Activated naive CD4-positive, alpha-beta T cell treated with anti-CD3 and anti-CD28 coated beads, Interleukin-2, amount 50 U/mL, for 72 hours (primary cell): ENCODE results near the gene CYP2E1. TPM values are rescaled to one million over a fixed set of nuclear protein-coding genes. Genes with fewer than 3 reads are reported as not detected.
"Not testable (repeated sequence)": the region's sequence is repeated elsewhere in the genome, so short reads cannot be mapped to it uniquely, and the experiment has no call there.

Experiments
- ATAC-seq, 2 donors: fragments of 150-1000 bp; cut with Tn5 transposase; 2 replicates each; pipeline ENCODE4 v1.10.0; 2021; ENCODE audit warnings: mild to moderate bottlenecking in 2 of 2, moderate library complexity in 2 of 2
- DNase-seq, 2 donors: peaks; one replicate each; pipeline ENCODE4 v3.0.0; 2021 to 2022; ENCODE audit warnings: low spot score in 2 of 2
- H3K27ac Mint-ChIP-seq, 2 donors: one replicate each; pipeline ENCODE4 v1.8.0; 2022; ENCODE audit warnings: mild to moderate bottlenecking in 2 of 2, mixed read lengths in 2 of 2
- H3K36me3 Mint-ChIP-seq, 2 donors: one replicate each; pipeline ENCODE4 v1.8.0; 2022; ENCODE audit warnings: mixed read lengths in 2 of 2
- H3K9me3 Mint-ChIP-seq, 2 donors: one replicate each; pipeline ENCODE4 v1.8.0; 2022; ENCODE audit warnings: mixed read lengths in 2 of 2
- total RNA-seq, 2 donors: library from RNA; stranded (reverse); gene quantifications; one replicate each; pipeline ENCODE4 v1.2.3, GENCODE V29; 2022

Gene CYP2E1
- total RNA-seq, 2 donors from 2014 or later: 0.32 to 0.99 TPM

- not testable (repeated sequence) for H3K27ac Mint-ChIP-seq, ATAC-seq, DNase-seq
- peaks cover 6 to 10% of the 10 kb centered on the region in 2 donors for H3K36me3 Mint-ChIP-seq
- H3K9me3 Mint-ChIP-seq: peaks cover 9 to 10% of the 10 kb centered on the region in 2 donors
Measured at GRCh38 chr10:133518517-133518916, 8.6 kb upstream of the CYP2E1 start.

DNA sequence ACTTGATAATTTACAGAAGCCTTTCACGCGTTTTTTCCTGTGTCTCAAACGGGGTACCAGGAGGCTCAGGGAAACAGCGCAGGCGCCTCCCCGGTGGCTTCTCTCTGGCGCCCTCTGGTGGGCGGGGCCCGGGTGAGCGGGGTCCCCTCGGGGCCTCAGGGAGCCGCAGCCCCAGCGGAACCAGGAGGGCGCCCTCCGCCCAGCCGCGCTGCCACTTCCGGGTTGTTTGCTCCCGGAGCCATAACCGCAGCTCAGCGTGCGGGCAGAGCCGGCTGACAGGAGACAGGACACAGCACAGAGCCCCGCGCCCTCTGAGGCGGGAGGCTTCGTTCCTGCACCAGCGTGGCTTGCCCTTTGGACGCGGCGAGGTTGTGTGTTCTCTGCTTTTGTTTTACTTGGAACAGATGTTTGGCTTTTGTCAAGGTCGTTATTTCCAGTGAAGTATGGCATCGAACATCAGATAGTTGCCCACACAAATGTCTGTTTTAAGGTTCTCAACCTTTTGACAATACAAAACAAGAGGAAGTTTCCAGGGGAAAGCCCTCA, 6.9 kb upstream of the CYP2E1 start:
- DNase-seq: peak; percentile 91 to 98
- peak; percentile 99 to 100 for ATAC-seq
- H3K27ac Mint-ChIP-seq: peak overlapping the region in 1 of 2 donors; percentile 36
- H3K9me3 Mint-ChIP-seq: peaks cover 9 to 12% of the 10 kb centered on the region in 2 donors
- H3K36me3 Mint-ChIP-seq: peaks cover 6 to 12% of the 10 kb centered on the region in 2 donors

GRCh38 chr10:133523631-133524203, 3.4 kb upstream of the CYP2E1 start:
- Mint-ChIP-seq H3K36me3 (peaks cover 6 to 17% of the 10 kb centered on the region in 2 donors), H3K27ac (no peak overlapping the region), H3K9me3 (peaks cover 9 to 12% of the 10 kb centered on the region in 2 donors)
- DNase-seq (no peak), ATAC-seq (no peak)

- Mint-ChIP-seq H3K36me3 (peaks cover 6 to 23% of the 10 kb centered on the region in 2 donors), H3K27ac (no peak overlapping the region), H3K9me3 (peaks cover 9 to 12% of the 10 kb centered on the region in 2 donors)
- no peak for DNase-seq
- no peak for ATAC-seq
Measured at GRCh38 chr10:133525444-133525843, 1.7 kb upstream of the CYP2E1 start.

GRCh38 chr10:133527771-133528271, 658 bp downstream of the CYP2E1 start:
- ATAC-seq (no peak), DNase-seq (no peak)
- peaks cover 7 to 9% of the 10 kb centered on the region in 2 donors for H3K9me3 Mint-ChIP-seq
- no peak overlapping the region for H3K27ac Mint-ChIP-seq
- peaks cover 0 to 20% of the 10 kb centered on the region in 2 donors for H3K36me3 Mint-ChIP-seq

DNA sequence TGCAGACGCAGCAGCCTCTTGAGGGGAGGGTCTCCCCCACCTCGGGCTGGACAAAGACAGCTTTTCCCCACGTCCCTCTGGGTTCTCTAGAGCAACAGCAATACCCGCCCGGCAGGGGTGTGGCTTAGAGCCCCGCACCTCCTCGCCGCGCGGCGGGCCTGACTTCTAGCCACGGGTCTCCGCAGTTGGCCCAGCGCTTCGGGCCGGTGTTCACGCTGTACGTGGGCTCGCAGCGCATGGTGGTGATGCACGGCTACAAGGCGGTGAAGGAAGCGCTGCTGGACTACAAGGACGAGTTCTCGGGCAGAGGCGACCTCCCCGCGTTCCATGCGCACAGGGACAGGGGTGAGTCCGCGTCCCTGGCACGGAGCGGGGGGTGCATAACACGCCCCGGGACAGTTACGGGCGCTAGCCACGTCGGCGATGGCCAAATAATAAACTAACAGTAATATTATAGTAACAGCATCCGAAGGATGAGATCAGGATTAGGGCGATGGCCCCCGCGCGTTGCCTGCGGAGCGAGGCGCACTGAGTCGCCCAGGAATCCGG, 1.2 kb downstream of the CYP2E1 start:
- peaks cover 1 to 3% of the 10 kb centered on the region in 2 donors for H3K9me3 Mint-ChIP-seq
- peaks cover 0 to 14% of the 10 kb centered on the region in 2 donors for H3K36me3 Mint-ChIP-seq
- no peak overlapping the region for H3K27ac Mint-ChIP-seq
- no peak for DNase-seq
- ATAC-seq: no peak

GRCh38 chr10:133528845-133529575, 1.8 kb downstream of the CYP2E1 start:
- no peak overlapping the region for H3K27ac Mint-ChIP-seq
- ATAC-seq (peak in 1 of 2 donors; percentile 44), DNase-seq (no peak)
- H3K9me3 Mint-ChIP-seq: no peaks in the 10 kb centered on the region
- H3K36me3 Mint-ChIP-seq: peaks cover 0 to 11% of the 10 kb centered on the region in 2 donors

GRCh38 chr10:133529576-133529946, 2.4 kb downstream of the CYP2E1 start:
- ATAC-seq: no peak
- no peak for DNase-seq
- no peak overlapping the region for H3K27ac Mint-ChIP-seq
- H3K36me3 Mint-ChIP-seq: peaks cover 0 to 11% of the 10 kb centered on the region in 2 donors
- no peaks in the 10 kb centered on the region for H3K9me3 Mint-ChIP-seq

GRCh38 chr10:133530506-133530905, 3.3 kb downstream of the CYP2E1 start:
- no peak for ATAC-seq
- H3K9me3 Mint-ChIP-seq: no peaks in the 10 kb centered on the region
- H3K36me3 Mint-ChIP-seq: peaks cover 0 to 9% of the 10 kb centered on the region in 2 donors

DNA sequence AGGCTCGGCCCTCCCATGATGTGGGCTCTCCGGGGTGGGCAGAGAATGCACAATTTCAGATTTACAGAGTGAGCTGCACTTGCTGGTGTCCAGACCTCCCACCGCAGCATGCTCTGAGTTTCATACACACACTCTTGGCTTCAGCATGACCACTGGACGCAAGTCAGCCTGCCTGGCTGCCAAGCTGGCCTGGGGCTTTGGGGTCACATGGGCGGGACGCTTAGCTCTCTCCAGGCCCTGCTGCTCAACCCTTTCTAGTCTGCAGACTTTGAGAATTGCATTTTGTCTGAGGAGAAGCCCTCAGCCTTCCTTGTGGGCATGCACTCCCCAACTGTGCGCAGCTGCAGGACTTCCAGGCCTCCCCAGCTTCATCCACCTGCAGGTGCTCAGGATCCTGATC, 5.7 kb downstream of the CYP2E1 start:
- no peak overlapping the region for H3K27ac Mint-ChIP-seq
- DNase-seq: no peak
- ATAC-seq: no peak

More at GRCh38 chr10:133530506-133530905, 3.3 kb downstream of the CYP2E1 start:
- no peak overlapping the region for H3K27ac Mint-ChIP-seq
- no peak for DNase-seq

GRCh38 chr10:133534417-133534816, 7.3 kb downstream of the CYP2E1 start:
- DNase-seq: no peak
- peaks cover 0 to 6% of the 10 kb centered on the region in 2 donors for H3K36me3 Mint-ChIP-seq

More for the DNA sequence above, 5.7 kb downstream of the CYP2E1 start:
- Mint-ChIP-seq H3K36me3 (peaks cover 0 to 6% of the 10 kb centered on the region in 2 donors), H3K9me3 (no peaks in the 10 kb centered on the region)

DNA sequence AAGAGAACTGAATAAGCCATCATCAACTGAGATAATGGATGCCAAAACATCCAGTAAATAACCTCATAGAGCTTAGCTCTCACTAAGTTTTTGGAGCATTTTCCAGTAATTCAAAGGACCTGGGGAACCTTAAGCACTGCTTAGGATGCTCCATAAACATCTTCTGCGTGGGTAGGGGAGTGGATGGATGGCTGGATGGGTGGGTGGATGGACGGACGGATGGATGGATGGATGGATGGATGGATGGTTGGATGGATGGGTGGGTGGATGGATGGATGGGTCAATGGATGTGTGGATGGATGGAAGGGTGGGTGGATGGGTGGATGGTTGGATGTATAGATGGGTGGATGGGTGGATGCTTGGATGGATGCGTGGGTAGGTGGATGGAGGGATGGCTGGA, 9.0 kb downstream of the CYP2E1 start:
- no peak overlapping the region for H3K27ac Mint-ChIP-seq
- DNase-seq: no peak
- no peak for ATAC-seq
- H3K36me3 Mint-ChIP-seq: no peaks in the 10 kb centered on the region
- H3K9me3 Mint-ChIP-seq: no peaks in the 10 kb centered on the region

More at GRCh38 chr10:133534417-133534816, 7.3 kb downstream of the CYP2E1 start:
- ATAC-seq: no peak
- Mint-ChIP-seq H3K27ac (no peak overlapping the region), H3K9me3 (no peaks in the 10 kb centered on the region)

DNA sequence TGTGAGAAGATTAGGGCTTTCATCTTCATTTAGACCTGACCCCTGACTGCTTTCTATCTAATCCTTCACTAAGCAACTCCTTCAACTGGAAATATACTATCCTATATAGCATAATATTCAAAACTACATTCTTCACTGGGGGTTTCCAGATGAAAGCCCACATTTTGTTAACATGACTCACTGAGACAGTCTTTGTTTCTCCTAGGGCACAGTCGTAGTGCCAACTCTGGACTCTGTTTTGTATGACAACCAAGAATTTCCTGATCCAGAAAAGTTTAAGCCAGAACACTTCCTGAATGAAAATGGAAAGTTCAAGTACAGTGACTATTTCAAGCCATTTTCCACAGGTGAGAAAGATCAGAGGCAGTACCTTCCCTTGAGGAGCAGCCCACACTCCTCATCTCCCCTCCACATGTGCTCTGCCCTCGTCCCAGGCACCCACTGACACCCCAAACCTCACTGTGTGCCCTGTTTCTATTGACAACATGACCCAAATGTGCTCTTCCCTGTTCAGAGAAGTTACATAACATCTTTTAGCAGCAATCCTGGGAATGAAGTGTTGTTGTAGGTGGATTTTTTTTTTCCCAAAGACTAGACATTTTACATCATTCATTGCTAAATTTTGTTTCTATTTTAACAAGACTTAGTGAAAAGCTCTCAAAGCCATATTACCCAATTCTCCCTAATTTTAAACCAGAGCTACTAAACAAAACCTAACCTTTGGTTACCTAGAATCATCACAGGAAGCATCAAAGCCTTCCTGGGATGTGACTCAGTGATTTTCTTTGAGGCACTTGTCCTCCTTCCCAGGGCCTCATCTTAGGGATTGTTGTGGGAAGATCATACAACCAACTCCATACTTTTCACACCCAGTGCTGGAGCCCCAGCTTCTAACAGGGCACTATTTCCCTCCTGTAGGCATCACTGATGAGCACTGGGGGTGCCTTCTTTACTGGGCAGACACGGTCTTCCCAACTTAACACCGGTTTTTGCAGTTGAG, 10.7 kb downstream of the CYP2E1 start:
- ATAC-seq (no peak), DNase-seq (no peak)
- Mint-ChIP-seq H3K9me3 (no peaks in the 10 kb centered on the region), H3K27ac (no peak overlapping the region), H3K36me3 (no peaks in the 10 kb centered on the region)

- not testable (repeated sequence) for H3K9me3 Mint-ChIP-seq, DNase-seq, H3K36me3 Mint-ChIP-seq, ATAC-seq, H3K27ac Mint-ChIP-seq
Measured at GRCh38 chr10:133541441-133541975, 14.3 kb downstream of the CYP2E1 start.

DNA sequence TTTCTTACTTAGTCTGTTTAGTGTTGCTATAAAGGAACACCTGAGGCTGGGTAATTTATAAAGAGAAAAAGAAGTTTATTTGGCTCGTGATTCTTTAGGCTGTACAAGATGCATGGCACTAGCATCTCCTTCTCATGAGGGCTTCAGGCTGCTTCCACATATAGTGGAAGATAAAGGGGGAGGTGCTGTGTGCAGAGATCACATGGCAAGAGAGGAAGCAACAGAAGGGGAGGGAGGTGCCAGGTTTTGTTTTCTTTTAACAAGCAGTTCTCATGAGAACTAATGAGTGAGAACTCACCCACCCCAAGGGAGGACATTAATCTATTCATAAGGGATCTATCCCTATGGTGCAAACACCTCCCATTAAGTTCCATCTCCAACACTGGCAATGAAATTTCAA, 17.3 kb downstream of the CYP2E1 start:
- Mint-ChIP-seq H3K36me3 (peaks cover 17 to 27% of the 10 kb centered on the region in 2 donors), H3K9me3 (peaks cover 13 to 15% of the 10 kb centered on the region in 2 donors), H3K27ac (no peak overlapping the region)
- ATAC-seq: no peak
- DNase-seq: no peak

- ATAC-seq (no peak), DNase-seq (no peak)
- Mint-ChIP-seq H3K36me3 (no peaks in the 10 kb centered on the region), H3K9me3 (no peaks in the 10 kb centered on the region), H3K27ac (no peak overlapping the region)
Measured at GRCh38 chr10:133554600-133554999, 27.4 kb downstream of the CYP2E1 start.
